Epithelial cell of esophagus (primary cell): ENCODE data around the gene RAPGEF5.

Experiments used
- DNase-seq: peaks from one replicate; pipeline ENCODE4 v3.0.0; 2010; ENCODE audit warnings: low read depth
- H3K4me3 ChIP-seq: 2 replicates; pipeline ENCODE4 v1.5.1; 2011; ENCODE audit warnings: mild to moderate bottlenecking, low read length, control low read depth
- TF ChIP-seq, protein P1 (sequence below): IDR thresholded peaks from 2 replicates; pipeline ENCODE4 v1.5.1; 2011; ENCODE audit warnings: low read depth, mild to moderate bottlenecking, low read length, control low read depth, inconsistent platforms; ENCODE audit not compliant: insufficient read depth; ENCODE audit errors: missing control alignments

RAPGEF5 gene

DNA sequence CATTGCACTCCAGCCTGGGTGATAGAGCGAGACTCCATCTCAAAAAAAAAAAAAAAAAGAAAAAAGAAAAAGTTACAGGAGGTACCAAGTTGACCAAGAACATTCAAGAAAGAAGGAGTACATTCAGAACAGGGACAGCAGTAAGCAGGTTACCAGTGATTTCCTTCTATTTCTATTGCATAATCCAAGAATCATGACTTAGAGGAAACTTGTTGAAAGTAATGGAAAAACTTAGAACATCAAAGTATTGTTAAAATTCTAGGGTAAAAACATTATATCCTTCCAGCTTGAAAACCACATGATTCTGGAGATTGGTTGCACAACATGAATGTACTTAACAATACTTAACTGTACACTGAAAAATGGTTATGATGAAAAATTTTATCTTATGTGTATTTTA, 25.2 kb downstream of the RAPGEF5 start:
- TF ChIP-seq, protein P1, sequence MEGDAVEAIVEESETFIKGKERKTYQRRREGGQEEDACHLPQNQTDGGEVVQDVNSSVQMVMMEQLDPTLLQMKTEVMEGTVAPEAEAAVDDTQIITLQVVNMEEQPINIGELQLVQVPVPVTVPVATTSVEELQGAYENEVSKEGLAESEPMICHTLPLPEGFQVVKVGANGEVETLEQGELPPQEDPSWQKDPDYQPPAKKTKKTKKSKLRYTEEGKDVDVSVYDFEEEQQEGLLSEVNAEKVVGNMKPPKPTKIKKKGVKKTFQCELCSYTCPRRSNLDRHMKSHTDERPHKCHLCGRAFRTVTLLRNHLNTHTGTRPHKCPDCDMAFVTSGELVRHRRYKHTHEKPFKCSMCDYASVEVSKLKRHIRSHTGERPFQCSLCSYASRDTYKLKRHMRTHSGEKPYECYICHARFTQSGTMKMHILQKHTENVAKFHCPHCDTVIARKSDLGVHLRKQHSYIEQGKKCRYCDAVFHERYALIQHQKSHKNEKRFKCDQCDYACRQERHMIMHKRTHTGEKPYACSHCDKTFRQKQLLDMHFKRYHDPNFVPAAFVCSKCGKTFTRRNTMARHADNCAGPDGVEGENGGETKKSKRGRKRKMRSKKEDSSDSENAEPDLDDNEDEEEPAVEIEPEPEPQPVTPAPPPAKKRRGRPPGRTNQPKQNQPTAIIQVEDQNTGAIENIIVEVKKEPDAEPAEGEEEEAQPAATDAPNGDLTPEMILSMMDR: no peak
- DNase-seq: no peak

DNA sequence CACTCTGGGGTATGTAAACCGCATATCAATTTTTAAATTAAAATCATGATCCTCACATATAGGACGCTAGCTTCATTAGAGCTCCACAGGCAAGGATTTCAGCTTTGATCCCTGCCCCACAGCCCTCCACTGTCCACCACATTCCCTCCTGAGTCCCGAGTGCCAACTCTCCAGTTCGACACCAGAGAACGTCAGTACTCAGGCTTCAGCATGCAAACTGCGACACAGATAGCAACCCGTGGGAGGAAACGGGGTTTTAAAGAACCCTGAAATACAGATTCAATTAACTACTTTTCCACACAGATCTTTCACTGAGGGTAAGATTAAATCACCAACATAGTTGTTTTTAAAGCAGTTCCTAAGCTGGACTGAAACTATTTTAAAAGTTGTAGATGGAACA, 26.1 kb downstream of the RAPGEF5 start:
- no peak for DNase-seq
- no peak overlapping the region for H3K4me3 ChIP-seq
- TF ChIP-seq, protein P1: no peak

More for the DNA sequence above, 25.2 kb downstream of the RAPGEF5 start:
- H3K4me3 ChIP-seq: no peak overlapping the region

DNA sequence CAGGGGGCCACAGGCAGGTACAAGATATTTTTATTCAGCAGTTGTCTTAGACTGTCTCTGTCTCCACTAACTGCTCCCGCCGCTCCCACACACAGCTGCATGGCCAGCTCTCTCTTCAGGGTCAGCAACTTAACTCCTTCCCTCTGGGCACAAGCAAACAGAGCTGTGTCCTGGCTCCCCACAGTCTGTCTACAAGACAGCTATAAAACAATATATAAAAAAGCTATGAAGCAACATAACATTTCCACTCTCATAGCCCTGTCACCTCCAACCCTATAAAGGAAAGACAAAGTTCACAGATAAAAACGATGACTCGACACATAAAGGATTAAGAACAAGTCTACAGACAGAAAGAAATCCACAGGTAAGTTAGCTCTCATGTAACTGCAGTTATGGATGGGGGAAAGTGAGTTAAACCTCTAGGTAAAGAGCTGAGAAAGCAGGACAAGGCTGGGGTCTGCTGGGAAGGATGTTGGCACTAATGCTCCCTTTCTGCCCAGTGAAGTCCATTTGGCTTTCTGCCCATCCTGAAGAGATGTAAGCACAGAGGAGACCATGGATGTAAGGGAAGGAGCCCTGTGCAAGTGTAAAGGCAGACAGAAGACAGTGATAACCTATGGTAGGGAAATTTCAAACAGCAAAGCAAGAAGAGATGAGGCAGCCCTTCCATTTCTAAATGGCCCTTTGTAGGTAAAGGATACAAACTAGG, 27.0 kb downstream of the RAPGEF5 start:
- no peak for DNase-seq
- TF ChIP-seq, protein P1: no peak
- H3K4me3 ChIP-seq: no peak overlapping the region

DNA sequence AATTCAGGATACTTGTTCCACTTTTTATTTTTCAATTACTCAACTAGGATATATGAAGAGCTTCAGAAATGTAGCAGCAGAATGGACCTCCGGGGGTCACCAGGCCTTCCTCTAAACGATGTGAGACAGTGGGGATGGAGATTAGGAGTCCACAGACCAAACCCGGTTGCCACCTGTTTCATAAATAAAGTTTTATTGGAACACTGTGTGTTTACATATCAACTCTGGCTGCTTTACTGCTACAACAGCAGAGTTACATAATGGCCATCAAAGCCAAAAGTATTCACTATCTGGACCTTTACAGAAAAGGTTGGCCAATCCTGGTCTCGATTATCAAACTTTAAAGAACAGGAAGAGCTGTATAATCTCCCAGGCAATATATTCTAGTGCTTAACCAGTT, 30.8 kb downstream of the RAPGEF5 start:
- TF ChIP-seq, protein P1: no peak
- DNase-seq: no peak
- no peak overlapping the region for H3K4me3 ChIP-seq

GRCh38 chr7:22325671-22326070, 31.3 kb downstream of the RAPGEF5 start:
- DNase-seq: no peak
- TF ChIP-seq, protein P1: no peak
- no peak overlapping the region for H3K4me3 ChIP-seq

DNA sequence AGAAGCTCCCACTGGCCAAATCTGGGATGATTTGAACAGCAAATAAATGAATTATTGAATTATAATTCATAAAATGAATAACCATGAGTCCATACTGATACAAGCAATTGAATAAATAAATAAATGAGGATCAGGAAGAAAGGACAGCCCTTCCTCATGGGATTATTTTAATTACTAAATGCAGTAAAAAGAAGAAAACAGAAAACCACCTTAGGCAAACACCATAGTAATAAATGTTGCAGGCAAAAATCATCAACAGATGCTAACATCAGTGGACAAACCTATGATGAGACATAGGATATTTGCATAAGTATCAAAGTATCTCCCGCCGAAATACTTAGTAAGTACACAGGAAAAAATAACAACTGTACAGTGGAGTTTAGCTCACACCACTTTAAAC, 33.2 kb downstream of the RAPGEF5 start:
- no peak for DNase-seq
- TF ChIP-seq, protein P1: no peak

DNA sequence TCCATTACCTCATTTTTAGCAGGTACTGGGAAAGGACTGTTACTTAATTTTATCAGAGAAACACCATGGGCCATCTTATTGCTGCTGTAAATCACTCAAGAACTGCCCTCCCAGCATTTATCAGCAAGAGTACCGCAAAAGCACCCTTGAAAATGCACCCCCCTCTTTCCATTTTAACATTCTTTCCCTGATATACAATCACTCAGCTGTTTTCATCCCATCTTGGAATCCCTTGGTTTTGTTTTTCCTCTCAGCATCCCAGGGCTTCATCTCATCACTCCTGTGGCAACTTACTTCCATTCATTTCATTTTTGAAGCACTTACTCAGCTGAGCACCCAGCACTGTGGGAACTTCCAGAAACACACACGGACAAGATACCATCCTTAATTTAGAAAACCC, 36.5 kb downstream of the RAPGEF5 start:
- TF ChIP-seq, protein P1: no peak
- no peak overlapping the region for H3K4me3 ChIP-seq
- no peak for DNase-seq

More for the DNA sequence above, 33.2 kb downstream of the RAPGEF5 start:
- H3K4me3 ChIP-seq: no peak overlapping the region
